Suppressor macrophage treated with lipopolysaccharide for 4 hours (primary cell): ENCODE measurements around the gene ZSCAN21.
"Not testable (repeated sequence)": the region's sequence is repeated elsewhere in the genome, so short reads cannot be mapped to it uniquely, and the experiment has no call there.

Experiments
- DNase-seq: peaks from one replicate; pipeline ENCODE4 v3.0.0-alpha.2; 2020

The ZSCAN21 gene

DNA sequence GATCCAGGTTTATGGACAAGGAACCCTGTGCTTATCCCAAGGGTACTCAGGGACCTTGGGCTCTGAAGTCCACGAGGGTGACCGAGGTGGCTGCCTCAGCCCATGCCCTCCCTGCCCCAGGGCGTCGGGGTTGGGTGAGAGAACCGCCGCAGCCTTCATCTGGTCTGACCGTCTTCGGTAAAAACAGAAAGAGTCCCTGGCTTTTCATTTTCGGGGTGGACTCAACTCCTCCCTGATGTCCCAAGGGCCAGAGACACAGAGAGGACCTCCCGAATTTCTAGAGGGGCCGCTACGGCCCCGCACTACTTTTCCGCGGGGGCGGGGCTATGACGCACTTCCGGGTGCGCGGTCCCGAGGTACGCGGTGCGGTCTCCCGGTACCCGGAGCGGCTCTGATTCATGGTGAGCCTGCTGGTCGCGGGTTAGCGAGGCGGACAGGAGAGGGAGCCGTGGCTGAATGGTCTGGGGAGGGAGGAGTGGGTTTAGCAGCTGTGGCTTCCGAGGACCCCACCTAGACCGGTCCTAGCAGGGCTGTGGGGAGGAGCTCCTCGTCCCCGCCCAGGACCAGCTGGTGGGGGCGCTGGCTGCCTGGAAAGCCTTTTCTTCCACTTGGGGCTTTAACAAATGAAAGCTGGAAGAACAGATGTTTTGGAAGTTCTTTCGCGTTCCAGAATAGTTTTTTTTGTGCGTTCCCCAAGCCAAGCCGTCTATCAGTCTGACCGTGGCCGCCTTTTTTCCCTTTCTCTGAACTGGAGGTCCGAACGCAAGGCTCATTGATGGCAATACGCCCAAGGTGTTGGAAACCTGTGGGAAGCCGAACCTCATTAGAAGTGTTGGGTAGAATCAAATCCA lies at the start of gene ZSCAN21:
Gene ZSCAN21, plus strand, starts transcription at position 334 of the 851 bp plus-strand sequence. CDS start 7,233 bp downstream, outside the sequence.
- peak; percentile 88 for DNase-seq

DNA sequence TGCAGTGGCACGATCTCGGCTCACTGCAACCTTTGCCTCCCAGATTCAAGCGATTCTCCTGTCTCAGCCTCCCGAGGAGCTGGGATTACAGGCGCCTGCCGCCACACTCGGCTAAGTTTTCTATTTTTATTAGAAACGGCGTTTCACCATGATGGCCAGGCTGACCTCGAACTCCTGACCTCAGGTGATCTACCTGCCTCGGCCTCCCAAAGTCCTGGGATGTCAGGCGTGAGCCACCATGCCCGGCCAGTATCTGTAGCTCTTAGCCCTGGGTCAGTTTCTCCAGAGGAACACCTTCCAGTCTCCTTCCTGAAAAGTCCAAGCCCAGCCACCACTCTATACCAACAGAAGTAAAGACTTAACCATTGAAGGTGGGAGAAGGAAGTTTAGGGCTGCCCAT lies 49.3 kb upstream of the ZSCAN21 start:
- no peak for DNase-seq

GRCh38 chr7:100003711-100004661 lies 45.6 kb upstream of the ZSCAN21 start:
- no peak for DNase-seq

- DNase-seq: no peak
Observed at GRCh38 chr7:100007887-100008286, 41.7 kb upstream of the ZSCAN21 start.

DNA sequence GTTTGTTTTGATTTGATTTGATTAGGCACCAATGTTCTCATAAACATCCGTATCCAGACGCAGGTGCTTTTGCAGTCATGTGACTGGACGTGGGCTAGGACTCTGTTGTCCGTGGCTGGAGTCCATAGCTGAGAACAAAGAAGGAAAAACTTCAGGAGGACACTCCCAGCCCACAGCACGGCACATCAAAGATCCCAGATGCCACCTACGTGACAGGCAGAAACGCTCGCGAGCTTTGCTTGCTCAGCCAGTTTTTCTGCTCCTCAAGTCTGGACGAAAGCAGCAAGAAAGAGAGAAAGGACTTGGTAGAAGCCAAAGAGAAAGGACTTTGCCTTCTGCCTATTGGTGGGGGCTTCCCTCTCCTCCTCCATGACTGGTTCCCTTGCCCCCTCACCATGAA lies 41.0 kb upstream of the ZSCAN21 start:
- no peak for DNase-seq

- DNase-seq: not testable (repeated sequence)
Observed at GRCh38 chr7:100009952-100010351, 39.6 kb upstream of the ZSCAN21 start.

DNA sequence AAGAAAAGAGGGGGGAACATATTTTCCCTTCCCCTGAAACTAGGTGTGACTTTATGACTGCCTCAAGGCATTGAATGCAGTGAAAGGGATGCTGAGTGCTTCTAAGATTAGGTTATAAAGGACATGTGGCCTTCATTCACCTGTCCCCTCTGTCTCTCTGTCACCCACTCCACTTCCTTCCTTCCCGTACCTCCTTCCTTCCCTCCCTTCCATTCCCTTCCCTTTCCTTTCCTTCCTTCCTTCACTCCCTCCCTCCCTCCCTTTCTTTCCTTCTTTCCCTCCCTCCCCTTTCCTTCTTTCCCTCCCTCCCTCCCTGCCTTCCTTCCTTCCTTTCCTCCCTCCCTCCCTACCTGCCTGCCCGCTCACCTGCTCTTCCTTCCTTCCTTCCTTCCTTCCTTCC lies 38.7 kb upstream of the ZSCAN21 start:
- DNase-seq: no peak

DNA sequence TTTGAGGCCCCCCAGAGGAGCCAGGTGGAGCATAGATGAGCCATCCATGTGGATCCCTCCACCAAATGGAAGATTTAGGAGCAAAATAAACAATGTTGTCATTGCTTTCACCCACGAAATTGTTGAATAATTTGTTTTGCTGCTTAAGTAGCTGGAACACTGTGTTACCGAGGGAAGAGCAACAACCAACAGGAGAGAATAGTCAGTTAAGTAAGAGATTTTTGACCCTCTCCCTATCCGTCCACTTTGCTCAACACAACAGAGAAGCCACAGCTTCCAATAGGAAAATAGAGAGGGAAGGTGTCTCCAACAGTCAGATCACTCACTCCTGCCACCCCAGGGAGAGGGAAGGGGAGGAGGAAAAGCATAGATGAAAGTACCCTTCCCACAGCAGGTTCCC lies 38.1 kb upstream of the ZSCAN21 start:
- DNase-seq: no peak

GRCh38 chr7:100012385-100013327 lies 36.9 kb upstream of the ZSCAN21 start:
- DNase-seq: not testable (repeated sequence)

GRCh38 chr7:100013328-100013676 lies 36.3 kb upstream of the ZSCAN21 start:
- DNase-seq: no peak

DNA sequence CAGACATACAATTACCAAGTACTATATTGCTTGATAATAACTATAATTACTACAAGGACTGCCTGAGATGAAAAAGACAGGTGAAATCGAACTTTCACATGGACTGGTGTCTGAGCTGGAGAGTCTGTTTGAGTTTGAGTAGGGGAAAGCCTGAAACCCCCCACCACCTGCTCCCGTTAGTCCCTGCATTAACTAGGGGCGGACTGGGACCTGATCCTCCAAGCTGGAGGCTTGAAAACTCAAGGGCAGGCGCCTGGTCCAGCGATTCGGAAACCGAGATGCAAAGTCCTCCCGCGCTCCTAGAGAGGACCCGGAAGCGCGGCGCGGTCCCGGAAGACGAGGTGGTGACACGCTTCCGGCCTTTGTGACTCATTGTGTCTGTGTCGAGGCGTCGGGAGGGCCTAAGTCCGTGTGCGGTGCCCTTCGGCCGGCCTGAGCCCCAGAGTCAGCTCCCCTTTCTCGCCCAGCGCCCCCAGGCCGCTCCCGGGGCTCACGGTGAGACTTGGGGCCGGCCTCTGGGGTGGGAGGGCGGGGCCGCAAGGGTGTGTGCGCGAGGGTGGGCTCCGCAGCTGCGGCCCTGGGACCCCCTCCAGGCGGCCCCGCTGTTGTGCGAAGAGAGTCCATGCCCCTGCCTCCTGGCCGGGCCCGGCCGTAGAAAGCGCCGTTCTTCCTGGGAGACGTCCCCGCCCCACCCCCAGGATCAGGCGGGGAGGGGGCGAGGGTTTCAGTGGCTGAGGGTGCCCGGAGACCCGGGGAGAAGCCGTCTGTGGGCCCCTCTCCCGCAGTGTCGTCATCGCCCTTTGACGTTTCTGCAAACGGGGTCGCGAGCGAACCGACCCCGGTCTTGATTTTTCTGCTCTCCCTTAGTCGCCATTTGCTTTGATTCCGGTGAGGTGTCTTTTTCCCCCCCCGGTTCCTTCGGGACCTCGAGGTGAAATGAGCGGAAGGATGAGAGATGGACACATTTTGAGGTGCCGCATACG lies 34.1 kb upstream of the ZSCAN21 start, which contains the start of gene ZKSCAN1:
Gene ZKSCAN1, plus strand, starts transcription at position 365 of the 983 bp plus-strand sequence. CDS start 7,911 bp downstream, outside the sequence.
- DNase-seq: peak; percentile 97

- peak; percentile 4 for DNase-seq
Observed at GRCh38 chr7:100016215-100016901, 33.2 kb upstream of the ZSCAN21 start.

DNA sequence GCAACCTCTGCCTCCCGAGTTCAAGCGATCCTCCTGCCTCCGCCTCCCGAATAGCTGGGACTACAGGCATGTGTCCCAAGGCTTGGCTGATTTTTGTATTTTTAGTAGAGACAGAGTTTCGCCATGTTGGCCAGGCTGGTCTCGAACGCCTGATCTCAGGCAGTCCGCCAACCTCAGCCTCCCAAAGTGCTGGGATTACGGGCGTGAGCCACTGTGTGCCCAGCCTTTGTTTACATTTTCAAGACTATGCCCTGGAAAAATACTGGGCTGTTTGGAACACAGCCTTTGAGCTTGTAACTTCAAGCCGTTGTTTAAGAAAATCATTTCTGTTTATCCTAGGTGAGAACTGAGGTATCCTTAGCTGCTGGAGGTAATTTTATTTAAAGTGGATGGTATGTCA lies 32.3 kb upstream of the ZSCAN21 start:
- no peak for DNase-seq

GRCh38 chr7:100017875-100018274 lies 31.7 kb upstream of the ZSCAN21 start:
- no peak for DNase-seq

DNA sequence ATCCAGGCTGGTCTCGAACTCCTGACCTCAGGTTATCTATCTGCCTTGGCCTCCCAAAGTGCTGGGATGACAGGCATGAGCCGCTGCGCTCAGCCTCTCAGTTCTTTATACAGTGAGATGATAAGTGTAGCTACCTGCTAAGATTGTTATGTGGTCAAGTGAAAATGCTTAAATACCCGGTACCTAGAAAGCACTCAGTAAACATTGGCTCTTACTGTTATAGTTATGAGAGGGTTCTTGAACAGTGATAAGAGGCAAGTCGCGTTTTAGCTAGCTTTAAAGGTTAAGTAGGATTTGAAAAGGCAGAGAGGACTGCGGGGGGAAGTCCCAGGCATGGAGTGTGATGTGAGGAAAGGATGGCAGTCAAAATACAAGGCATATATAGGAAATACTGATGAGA lies 29.7 kb upstream of the ZSCAN21 start:
- no peak for DNase-seq

DNA sequence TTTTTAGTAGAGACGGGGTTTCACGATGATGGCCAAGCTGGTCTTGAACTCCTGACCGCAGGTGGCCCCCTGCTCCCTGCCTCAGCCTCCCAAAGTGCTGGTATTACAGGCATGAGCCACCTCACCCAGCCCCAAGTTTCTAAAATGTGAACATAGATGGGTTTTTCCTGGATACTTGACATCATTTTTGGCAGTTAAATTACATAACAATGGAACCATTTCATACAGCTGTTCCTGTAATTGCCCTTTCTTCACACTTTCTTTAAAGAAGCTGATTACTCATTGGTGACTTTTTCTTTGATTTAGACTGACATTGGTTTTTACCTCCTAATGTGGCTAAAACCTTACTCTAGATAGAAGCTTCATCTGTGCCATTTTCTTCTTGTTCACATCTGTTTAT lies 28.3 kb upstream of the ZSCAN21 start:
- peak; percentile 67 for DNase-seq

DNA sequence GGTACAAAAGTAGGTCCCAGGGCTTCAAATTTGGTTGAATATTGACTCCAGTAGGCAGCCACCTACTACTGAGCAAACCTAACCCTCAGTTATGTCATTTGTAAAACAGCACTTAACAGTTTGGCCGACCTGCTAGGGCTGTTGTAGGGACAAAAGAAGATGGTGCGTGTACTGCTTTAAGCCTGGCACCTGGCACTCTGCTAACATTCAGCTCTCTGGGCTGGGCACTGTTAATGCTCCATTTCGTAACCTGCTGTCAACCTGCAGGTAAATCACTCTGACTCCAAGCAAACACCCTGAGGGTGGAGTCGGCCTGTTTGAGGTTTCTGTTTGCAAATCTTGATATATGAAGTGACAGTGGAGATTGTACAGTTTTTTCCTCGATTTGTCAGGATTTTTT lies 27.0 kb upstream of the ZSCAN21 start:
- no peak for DNase-seq

DNA sequence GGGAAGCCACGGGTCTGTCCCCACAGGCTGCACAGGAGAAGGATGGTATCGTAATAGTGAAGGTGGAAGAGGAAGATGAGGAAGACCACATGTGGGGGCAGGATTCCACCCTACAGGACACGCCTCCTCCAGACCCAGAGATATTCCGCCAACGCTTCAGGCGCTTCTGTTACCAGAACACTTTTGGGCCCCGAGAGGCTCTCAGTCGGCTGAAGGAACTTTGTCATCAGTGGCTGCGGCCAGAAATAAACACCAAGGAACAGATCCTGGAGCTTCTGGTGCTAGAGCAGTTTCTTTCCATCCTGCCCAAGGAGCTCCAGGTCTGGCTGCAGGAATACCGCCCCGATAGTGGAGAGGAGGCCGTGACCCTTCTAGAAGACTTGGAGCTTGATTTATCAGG lies 26.0 kb upstream of the ZSCAN21 start:
- DNase-seq: no peak

GRCh38 chr7:100024020-100024619 lies 25.5 kb upstream of the ZSCAN21 start:
- DNase-seq: no peak

DNA sequence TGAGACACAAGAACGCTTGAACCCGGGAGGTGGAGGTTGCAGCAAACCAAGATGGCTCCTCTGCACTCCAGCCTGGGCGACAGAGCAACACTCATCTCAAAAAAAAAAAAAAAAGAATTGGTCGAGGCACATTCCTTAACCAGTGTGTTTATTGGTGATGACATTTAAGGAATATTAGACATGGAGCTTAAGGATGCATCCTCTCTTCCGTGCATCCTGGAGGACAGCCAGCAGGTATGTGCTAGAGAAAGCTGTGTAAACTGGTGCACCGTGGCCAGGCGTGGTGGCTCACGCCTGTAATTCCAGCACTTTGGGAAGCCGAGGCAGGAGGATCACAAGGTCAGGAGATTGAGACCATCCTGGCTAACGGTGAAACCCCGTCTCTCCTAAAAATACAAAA lies 22.4 kb upstream of the ZSCAN21 start:
- no peak for DNase-seq
